ENCODE data around the gene TXNDC5. TPM values are rescaled to one million over a fixed set of nuclear protein-coding genes. Genes with fewer than 3 reads are reported as not detected.
A peak's percentile ranks its signal among the peaks of the same experiment; 100 is the strongest.

Gene TXNDC5
- total RNA-seq, 1 donor from 2014 or later: 62.7 TPM

- intact Hi-C loops (cut with DNase I): no loop called here
- ATAC-seq: no peak
These were observed 6.4 kb upstream of the TXNDC5 start for GRCh38 chr6:7916959-7917358.

GRCh38 chr6:7914991-7915789, 4.6 kb upstream of the TXNDC5 start:
- intact Hi-C loops (cut with DNase I): no loop called here
- peak; percentile 45 for ATAC-seq
- DNase-seq (ENCODE audit: low spot score): no peak

More at GRCh38 chr6:7916959-7917358, 6.4 kb upstream of the TXNDC5 start:
- no peak for DNase-seq (ENCODE audit: low spot score)

DNA sequence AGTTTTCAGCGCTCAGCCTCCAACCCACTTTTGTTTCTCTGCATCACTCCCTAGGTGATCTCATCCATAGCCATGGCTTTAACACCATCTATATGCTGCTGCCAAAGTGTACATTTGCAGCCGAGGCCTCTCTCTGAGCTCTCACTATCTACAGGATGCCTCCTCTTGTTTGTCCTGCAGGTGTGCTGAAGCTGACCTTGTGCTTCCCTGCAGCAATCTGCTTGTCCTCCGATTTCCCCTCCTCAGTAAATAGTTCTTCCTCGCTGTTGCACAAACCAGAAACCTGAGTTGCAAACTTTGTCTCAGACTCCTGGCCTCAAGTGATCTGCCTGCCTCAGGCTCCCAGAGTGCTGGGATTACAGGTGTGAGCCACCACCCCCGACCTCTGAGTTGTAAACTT, 3.7 kb upstream of the TXNDC5 start:
- ATAC-seq (no peak), DNase-seq (ENCODE audit: low spot score) (no peak)
- intact Hi-C loops (cut with DNase I): no loop called here

DNA sequence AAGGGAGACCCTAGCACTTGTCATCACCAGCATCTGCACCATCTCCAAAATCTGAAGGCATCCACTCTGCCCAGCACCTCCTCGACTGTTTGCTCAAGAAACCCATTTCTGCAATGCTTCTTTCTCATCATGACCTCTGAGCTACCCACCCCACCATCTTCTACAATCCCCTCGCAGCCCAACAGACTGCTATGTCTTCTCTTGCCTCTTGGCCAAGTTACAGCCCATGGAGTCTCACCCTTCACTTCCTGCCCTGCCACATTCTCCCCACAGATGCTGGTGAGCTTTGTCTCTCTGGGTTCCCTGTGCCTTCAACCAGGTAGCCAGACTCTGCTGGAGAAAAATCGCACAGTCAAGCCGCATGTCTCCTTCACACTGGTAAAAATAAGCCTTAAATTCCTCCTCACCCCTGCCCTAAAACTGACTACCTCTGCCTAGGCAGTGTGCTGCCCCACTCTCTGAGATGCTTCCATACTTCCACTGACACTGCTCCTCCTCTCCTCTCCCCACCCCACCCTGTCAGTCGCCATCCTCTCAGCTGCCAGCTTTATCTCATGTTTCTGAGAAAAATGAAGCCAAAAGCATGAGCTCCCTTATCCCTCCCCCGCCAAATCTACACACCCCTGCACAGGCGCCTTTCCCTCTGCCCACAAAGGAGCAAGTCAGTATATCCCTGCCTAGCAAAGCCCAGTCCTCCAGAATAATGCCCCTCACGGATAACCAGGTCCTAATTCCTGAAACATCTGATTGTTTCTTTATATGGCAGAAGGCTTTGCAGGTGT, 2.3 kb upstream of the TXNDC5 start:
- no peak for DNase-seq (ENCODE audit: low spot score)
- intact Hi-C loops (cut with DNase I): no loop called here
- no peak for ATAC-seq

DNA sequence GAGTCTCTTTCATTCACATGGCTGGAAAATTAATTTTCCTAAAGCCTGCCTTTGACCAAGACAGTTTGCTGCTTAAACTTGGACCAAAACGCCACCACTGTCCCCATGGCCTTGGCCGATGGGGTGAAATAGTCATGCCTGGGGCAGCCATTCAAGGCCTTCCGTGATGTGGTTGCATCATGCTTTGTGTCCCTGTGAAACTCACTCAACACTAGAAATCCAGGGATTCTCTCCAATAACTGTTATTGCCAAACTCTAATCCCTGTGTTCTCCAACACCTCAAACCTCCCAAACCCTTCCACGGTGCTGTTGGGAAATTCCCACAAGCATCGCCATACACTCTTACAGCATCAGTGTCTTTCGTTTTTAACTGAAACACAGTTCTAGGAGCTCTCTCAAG, 1.4 kb upstream of the TXNDC5 start:
- ATAC-seq: peak; percentile 54
- no peak for DNase-seq (ENCODE audit: low spot score)
- intact Hi-C loops (cut with DNase I): no loop called here

- intact Hi-C loops (cut with DNase I): no loop called here
- ATAC-seq (peak; percentile 4), DNase-seq (ENCODE audit: low spot score) (no peak)
These were observed 747 bp upstream of the TXNDC5 start for GRCh38 chr6:7911345-7911725.

DNA sequence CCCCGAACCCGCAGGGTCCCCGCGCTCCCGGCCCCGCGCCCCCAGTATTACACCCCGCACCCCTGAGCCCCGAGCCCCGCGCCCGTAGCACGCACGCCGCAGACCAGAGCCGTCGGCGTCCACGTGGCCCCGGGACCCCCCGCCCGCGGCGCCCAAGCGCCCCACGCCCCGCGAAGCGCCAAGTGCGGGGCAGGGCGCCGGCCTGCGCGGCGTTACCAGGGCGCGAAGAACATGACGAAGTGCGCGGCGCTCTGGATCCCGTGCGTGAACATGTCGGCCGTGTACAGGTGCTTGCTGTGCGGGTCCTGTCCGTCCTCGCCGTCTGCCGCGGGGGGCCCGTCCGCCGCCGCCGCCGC, 312 bp downstream of the TXNDC5 start:
- intact Hi-C loops (cut with DNase I): no loop called here
- ATAC-seq: no peak

GRCh38 chr6:7909323-7910276, 988 bp downstream of the TXNDC5 start:
- DNase-seq (ENCODE audit: low spot score): peak; percentile 75
- peak; percentile 64 for ATAC-seq
- intact Hi-C loops (cut with DNase I): no loop called here

More for the DNA sequence above, 312 bp downstream of the TXNDC5 start:
- DNase-seq (ENCODE audit: low spot score): no peak

DNA sequence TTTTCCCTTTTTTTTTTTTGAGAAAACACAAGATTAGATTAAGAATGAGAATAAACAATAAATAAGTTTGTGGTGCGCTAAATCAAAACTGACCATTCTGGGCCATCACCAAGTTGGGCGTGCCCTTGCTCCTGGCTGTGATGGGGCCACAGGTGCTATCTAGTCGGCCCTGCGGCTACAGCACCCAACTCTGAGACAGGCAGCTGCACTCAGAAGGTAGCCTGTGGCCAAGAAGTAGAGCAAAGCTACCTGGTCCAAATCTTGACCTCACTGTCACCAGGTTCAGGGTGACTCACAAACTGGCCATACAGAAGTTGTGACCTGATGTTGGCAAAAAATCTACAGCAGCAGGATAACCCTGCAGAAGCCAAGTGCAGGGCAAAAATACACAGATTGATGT, 3.4 kb downstream of the TXNDC5 start:
- ATAC-seq (no peak), DNase-seq (ENCODE audit: low spot score) (no peak)
- intact Hi-C loops (cut with DNase I): no loop called here

- DNase-seq (ENCODE audit: low spot score): no peak
- no peak for ATAC-seq
- intact Hi-C loops (cut with DNase I): no loop called here
These were observed 3.8 kb downstream of the TXNDC5 start for GRCh38 chr6:7906741-7907140.

GRCh38 chr6:7905416-7905815, 5.2 kb downstream of the TXNDC5 start:
- intact Hi-C loops (cut with DNase I): no loop called here
- no peak for ATAC-seq
- DNase-seq (ENCODE audit: low spot score): no peak

- intact Hi-C loops (cut with DNase I): no loop called here
- no peak for ATAC-seq
- DNase-seq (ENCODE audit: low spot score): no peak
These were observed 5.8 kb downstream of the TXNDC5 start for GRCh38 chr6:7904654-7905319.

- ATAC-seq (no peak), DNase-seq (ENCODE audit: low spot score) (no peak)
- intact Hi-C loops (cut with DNase I): no loop called here
These were observed 6.9 kb downstream of the TXNDC5 start for GRCh38 chr6:7903673-7904072.

DNA sequence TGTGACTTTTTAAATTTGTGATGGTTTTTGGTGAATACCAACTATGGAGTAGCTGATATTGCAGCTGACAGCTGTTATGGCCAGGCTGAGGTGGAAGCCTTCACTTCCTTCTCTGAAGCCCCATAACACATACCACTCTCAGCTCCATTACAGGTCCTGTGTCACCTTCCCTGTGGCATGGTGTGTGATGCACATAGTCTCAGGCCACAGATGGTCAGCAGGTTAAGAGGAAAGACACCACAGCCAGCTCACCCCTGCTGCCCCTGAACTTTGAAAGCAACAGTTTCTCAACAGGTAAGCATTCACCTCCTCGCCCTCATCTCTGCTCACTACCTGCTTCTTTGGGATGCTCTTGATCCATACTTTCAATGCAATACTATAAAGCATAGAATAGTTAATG, 7.7 kb downstream of the TXNDC5 start:
- ATAC-seq: no peak
- DNase-seq (ENCODE audit: low spot score): no peak
- intact Hi-C loops (cut with DNase I): no loop called here

DNA sequence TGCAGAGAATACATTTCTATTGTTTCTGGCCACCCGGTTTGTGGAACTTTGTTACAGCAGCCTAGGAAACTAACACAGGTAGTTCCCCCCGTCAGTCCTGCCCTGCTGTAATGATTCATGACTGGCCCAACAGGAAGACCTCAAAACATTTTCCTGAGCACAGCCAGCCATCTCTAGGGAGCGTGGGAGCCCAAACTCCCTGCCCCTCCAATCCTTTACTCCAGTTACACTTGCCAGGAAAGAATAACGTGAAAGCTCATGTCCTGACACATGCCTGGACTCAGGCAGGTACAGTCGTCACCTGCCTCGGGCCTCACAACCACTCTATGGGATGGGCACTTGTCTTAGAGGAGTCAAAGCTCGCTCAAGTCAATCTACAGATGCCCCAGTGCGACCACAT, 8.4 kb downstream of the TXNDC5 start:
- intact Hi-C loops (cut with DNase I): no loop called here
- DNase-seq (ENCODE audit: low spot score) (no peak), ATAC-seq (no peak)

- intact Hi-C loops (cut with DNase I): no loop called here
- ATAC-seq (no peak), DNase-seq (ENCODE audit: low spot score) (no peak)
These were observed 8.8 kb downstream of the TXNDC5 start for GRCh38 chr6:7901780-7902179.

DNA sequence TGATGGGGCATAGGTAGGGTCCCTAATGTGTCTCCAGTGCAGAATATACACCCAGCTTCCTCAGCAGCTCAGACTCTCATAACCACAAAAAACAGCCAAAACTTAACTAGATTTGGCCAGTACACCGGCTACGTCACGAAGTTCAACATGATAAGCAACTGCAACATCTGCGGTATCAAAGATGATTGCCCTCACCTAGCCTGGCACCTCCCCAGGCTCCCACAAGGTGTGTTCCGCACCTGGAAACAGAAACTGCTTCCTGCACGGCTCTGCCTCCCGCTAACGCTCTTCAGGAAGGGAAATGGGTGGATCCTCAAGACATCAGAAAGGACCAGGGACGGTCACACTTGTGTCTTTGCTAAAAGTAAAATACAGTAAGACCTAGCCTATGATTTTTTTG, 9.5 kb downstream of the TXNDC5 start:
- intact Hi-C loops (cut with DNase I): no loop called here
- DNase-seq (ENCODE audit: low spot score) (no peak), ATAC-seq (no peak)

GRCh38 chr6:7900621-7901020, 10.0 kb downstream of the TXNDC5 start:
- DNase-seq (ENCODE audit: low spot score) (no peak), ATAC-seq (no peak)
- intact Hi-C loops (cut with DNase I): no loop called here

DNA sequence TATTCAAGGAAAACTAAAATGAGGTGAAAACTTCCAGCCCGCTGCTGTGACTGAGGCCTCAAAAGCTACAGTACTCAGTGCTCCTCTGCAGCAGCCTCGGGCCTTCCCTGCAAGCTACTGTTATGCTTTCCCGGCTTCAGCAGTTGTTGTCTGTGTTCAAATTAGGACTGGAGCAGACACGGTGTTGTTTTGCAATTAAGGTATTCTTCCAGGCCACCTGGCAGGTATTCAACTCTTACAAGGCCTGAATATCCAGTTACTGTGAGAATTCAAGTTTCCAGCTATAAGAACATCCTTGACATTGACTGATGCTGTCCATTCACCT, 10.7 kb downstream of the TXNDC5 start:
- intact Hi-C loops (cut with DNase I): no loop called here
- ATAC-seq (no peak), DNase-seq (ENCODE audit: low spot score) (no peak)
